Choroid plexus epithelial cell (primary cell): ENCODE measurements around the gene STRN3.

Experiments used
- DNase-seq: peaks from one replicate; pipeline ENCODE4 v3.0.0-alpha.2; 2010; ENCODE audit warnings: low read depth
- H3K4me3 ChIP-seq: 2 replicates; pipeline ENCODE4 v1.5.1; 2011; ENCODE audit warnings: low read depth, mild to moderate bottlenecking, control low read depth, low read length, moderate library complexity
- TF ChIP-seq, protein P1 (sequence below): conservative IDR thresholded peaks from 2 replicates; pipeline ENCODE4 v1.5.1; 2011; ENCODE audit warnings: low read depth, mild to moderate bottlenecking, control low read depth, inconsistent platforms, low read length, moderate library complexity

Gene STRN3

DNA sequence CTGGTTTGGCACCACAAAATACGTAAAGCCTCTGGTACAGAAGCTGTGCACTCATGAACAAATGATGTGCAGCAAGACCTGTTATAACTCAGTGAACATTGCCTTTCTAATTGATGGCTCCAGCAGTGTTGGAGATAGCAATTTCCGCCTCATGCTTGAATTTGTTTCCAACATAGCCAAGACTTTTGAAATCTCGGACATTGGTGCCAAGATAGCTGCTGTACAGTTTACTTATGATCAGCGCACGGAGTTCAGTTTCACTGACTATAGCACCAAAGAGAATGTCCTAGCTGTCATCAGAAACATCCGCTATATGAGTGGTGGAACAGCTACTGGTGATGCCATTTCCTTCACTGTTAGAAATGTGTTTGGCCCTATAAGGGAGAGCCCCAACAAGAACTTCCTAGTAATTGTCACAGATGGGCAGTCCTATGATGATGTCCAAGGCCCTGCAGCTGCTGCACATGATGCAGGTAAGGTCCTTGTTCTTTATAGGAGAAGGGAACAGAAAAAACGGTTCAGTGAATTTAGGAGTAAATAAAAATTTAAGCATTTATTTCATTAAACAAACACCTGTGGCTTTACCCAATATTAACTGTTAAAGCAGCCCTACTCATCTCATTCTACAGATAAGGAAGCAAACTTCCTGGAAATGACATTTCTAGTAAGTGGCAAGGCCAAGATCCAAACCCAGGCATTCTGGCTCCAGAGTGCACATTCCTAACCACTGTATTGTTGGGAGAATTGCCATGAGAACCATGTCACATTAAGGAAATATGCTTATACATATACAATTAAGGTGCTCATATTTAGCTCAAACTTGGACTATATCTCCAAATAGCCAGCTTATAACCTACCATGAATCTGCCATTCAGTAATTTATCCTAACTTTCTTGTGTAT lies 140.1 kb downstream of the STRN3 start:
- no peak overlapping the region for H3K4me3 ChIP-seq
- TF ChIP-seq, protein P1, sequence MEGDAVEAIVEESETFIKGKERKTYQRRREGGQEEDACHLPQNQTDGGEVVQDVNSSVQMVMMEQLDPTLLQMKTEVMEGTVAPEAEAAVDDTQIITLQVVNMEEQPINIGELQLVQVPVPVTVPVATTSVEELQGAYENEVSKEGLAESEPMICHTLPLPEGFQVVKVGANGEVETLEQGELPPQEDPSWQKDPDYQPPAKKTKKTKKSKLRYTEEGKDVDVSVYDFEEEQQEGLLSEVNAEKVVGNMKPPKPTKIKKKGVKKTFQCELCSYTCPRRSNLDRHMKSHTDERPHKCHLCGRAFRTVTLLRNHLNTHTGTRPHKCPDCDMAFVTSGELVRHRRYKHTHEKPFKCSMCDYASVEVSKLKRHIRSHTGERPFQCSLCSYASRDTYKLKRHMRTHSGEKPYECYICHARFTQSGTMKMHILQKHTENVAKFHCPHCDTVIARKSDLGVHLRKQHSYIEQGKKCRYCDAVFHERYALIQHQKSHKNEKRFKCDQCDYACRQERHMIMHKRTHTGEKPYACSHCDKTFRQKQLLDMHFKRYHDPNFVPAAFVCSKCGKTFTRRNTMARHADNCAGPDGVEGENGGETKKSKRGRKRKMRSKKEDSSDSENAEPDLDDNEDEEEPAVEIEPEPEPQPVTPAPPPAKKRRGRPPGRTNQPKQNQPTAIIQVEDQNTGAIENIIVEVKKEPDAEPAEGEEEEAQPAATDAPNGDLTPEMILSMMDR, result no peak
- no peak for DNase-seq

DNA sequence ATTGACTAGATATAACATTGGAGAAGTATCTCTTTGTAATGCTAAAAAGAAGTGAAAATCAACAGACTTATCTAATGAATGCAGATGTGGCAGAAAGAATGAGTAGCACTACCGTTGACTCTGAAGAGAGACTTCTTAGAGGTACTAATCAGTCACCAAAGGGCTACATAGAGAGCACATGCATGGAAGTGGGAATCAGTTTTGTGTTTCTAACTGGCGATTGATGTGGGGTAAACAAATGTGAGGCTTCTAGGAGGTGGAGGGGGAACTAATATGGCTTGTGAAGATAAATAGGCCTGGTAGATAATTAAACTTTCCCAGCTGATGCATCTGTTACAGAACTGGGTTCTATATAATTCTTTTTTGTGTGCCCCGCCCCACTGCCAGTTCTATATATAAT lies 141.3 kb downstream of the STRN3 start:
- H3K4me3 ChIP-seq, result no peak overlapping the region
- DNase-seq, result no peak
- TF ChIP-seq, protein P1, result no peak

DNA sequence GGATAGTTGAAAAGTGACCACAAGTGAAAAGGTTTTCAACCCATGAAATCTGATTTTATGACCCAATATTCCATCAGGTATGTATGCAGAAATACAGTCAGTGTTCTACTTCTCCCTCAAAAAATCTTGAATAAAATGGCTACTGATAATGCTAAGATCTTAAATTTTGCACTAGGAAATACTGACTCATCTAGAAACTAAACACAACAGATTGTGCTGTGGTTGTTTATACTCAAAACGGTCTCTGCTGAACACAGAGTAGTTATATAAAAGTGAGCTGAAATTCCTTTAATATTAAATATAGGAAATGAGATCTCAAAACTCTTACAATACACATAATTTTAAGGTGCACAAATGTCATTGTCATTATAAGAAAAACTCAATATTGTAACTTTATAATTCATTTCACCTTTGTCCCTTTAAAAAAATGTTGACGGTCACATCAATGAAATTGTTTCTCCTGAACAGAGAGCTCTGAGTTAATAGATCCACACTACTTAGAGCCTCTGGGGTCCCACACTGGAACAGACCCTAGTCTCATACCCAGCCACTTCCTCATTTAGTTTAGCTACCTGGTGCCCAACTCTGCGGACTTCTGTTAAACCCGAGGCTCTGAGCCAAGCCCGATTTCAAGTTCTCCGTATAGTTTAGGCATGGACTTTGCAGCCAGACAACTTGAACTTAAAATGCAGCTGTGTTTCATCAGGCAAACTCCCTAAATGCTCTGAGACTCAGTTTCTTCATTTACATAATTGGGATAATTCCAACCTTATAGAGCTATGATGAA lies 142.5 kb downstream of the STRN3 start:
- TF ChIP-seq, protein P1, result no peak

DNA sequence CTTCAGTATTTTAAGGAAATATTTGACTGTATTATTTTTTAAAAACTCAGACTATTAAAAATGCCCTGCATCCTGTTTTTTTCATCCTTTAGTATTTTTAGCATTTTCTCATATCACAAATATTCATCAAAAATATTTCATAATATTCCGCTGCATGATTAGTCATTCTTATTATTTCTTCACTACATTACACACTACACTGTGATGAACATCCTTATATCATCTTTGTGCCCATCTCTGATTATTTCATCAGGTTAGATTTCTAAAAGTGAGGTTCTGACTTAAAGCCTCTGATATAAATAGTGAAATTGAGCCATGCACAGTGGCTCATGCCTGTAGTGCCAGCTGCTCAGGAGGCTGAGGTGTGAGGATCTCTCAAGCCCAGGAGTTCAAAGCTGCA lies 143.7 kb downstream of the STRN3 start:
- no peak for DNase-seq
- no peak overlapping the region for H3K4me3 ChIP-seq
- TF ChIP-seq, protein P1, result no peak

More for the DNA sequence above, 142.5 kb downstream of the STRN3 start:
- no peak for DNase-seq
- no peak overlapping the region for H3K4me3 ChIP-seq

- H3K4me3 ChIP-seq, result no peak overlapping the region
- TF ChIP-seq, protein P1, result no peak
- DNase-seq, result no peak
These were observed 149.5 kb downstream of the STRN3 start for GRCh38 chr14:30876692-30877091.

GRCh38 chr14:30875788-30876053 lies 150.5 kb downstream of the STRN3 start:
- no peak overlapping the region for H3K4me3 ChIP-seq
- DNase-seq, result no peak

More at GRCh38 chr14:30875788-30876053, 150.5 kb downstream of the STRN3 start:
- TF ChIP-seq, protein P1, result no peak
